Measurements from ENCODE around the gene PTDSS2.

PTDSS2 gene

DNA sequence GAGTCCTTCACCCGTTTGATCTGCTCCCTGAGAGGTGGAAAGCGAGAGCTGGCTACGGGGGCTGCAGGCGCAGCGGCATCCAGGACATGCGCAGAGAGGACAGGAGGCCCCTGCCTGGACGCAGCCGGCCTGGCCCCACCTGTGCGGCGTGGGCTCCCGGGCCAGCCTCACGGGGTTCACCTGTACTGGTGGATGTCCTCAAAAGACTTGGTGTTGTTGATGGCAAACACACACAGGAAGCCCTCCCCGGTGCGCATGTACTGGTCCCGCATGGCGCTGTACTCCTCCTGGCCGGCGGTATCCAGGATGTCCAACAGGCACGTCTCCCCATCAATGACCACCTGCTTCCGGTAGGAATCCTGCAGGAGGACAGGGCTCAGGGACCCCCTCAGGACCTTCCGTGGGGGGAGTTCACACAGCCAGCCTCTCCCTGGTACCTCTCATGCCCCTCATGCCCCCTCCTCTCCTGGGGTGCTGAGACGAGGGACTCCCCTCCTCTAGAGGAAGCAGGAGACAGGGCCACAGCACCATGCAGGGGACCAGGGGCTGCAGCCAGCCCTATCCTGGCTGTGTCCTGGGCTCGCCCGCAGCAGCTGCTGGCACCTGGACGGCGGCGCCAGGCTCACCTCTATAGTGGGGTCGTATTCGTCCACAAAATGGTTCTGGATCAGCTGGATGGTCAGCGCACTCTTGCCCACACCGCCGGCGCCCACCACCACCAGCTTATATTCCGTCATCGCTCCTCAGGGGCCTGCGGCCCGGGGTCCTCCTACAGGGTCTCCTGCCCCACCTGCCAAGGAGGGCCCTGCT lies 83.7 kb downstream of the PTDSS2 start:
- no peak for DNase-seq

DNA sequence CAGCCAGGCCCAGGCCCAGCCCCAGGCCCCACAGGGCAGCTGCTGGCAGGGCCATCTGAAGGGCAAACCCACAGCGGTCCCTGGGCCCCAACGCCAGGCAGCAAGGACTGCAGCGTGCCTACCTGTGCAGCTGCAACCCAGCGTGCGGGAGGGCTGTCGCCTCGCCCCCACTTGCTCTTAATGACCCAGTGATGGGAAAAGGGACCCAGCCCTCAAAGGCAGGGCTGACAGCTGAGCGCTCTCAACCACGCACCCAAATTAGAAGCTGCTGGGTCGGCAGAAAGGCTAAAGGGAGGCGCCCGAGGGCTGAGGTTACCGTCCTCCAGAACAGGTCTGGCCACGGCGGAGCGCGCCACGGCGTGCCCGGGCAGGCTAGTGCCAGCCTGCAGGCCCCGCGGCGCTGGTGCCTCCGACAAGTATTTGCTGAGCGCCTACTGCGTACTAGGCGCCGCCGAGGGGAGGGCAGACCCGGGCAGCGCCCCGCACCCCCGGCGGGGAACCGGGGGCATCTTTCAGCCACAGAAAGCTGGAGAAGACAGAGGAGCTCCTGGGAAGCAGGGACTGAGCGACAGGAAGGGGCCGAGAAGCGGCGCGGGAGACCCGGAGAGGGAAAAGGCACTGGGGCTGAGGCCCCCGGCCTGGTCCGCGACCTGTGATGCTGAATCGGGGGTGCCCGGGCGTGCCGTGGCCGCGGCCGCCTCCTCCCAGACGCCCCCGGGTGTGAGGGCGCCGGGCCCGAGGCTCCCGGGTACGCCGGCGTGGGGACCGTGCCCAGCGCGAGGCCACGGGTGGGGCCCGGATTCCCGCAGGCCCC lies 84.5 kb downstream of the PTDSS2 start:
- DNase-seq = peak; percentile 34

DNA sequence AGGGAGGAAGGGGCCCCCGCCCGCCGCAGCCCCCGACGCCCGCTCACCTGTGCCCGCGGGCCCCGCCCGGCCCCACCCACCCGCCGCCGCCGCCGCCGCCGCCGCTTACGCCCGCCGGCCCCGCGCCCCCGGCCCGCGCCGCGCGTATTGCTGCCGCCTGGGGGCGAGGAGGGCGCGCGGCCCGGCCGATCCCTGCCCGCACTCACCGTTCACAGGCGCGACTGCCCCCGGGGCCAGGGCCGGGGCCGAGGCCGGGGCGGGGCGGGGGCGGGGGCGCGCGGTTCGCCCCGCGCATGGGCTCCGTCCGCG lies 85.1 kb downstream of the PTDSS2 start:
- DNase-seq = no peak

DNA sequence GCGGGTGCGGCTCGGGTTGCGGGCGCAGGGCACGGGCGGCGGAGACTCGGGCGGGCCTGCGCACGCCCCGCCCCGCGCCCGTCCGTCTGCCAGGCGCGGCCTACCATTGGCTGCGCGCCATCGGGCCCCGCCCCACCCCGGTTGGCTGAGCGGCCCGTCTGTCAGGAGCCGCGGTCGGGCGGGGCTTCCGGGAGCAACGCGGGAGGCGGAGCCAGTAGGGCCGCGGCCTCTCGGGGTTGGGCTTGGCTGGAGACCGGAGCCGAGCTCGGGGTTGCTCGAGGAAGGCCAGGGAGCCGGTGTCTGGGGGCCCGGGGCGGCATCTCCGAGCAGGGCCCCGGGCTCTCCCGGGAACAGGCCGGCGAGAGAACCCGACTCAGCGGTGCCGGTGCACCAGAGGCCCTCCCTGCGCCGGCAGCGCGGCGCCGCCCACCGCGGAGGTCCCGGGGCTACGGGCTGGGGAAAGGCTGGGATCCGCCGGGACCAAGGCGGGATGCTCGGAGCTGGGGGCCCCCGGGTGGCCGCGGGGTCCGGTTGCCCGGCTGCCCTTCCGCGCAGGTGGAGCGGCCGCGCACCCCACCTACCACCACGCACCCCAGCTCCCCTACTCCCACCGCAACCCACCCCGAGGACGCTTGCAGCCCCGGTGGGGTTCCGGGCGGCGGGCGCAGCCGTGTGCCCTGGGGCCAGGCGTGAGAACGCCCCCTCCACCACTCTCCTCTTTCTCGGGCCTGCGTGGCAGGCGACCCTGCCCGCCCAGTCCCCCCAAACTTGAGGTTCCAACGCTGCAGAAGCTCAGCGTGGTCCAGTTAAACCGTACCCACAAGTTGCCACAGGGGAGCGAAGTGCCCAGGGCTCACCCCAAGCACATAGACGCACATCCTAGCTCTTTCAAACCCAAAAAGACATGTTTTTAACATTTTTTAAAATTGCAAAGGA lies 85.7 kb downstream of the PTDSS2 start, which contains the start of gene HRAS:
Gene HRAS, minus strand, starts transcription at position 58 of the 936 bp plus-strand sequence.
- DNase-seq = peak; percentile 96

DNA sequence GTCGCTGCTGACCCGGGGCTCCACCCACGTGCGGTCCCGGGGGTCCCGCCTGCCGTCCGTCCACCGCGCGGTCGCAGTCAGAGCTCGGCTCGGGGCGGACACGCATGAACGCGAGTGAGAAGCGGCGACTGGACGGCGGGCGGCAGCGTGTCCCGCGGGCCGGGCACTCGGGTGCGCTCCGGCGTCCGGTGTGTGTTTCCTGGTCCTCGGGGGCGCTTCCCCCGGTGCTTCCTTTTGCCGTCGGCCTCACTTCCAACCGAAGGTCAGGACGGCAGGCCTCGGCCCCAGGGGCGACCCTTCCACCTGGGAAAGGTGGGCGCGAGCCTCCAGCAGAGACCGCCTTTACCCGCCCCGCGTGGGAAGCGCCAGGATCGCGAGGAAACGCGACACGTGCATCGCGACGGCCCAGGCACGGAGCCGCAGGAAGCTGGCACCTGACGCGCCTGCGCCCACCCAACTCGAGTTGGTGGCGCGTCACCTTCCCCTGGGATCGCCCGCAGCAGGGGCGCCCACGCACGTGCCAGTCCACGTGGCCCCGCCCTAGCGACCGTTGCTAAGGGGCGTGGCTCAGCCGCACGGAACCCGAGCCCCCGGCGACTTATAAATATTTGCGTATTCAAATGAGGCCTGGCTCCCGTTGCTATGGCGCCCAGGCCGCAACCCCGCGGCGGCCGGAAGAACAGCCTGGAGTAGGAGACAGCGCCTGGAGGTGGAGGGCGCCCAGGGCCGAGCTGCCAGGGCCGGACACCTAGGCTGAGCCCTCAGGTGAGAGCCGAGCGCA lies 87.0 kb downstream of the PTDSS2 start, which contains the start of gene LRRC56:
Gene LRRC56, plus strand, starts transcription at position 687 of the 781 bp plus-strand sequence. CDS start 3,158 bp downstream, outside the sequence.
- DNase-seq = peak; percentile 92

GRCh38 chr11:537622-538430 lies 87.7 kb downstream of the PTDSS2 start:
- no peak for DNase-seq

DNA sequence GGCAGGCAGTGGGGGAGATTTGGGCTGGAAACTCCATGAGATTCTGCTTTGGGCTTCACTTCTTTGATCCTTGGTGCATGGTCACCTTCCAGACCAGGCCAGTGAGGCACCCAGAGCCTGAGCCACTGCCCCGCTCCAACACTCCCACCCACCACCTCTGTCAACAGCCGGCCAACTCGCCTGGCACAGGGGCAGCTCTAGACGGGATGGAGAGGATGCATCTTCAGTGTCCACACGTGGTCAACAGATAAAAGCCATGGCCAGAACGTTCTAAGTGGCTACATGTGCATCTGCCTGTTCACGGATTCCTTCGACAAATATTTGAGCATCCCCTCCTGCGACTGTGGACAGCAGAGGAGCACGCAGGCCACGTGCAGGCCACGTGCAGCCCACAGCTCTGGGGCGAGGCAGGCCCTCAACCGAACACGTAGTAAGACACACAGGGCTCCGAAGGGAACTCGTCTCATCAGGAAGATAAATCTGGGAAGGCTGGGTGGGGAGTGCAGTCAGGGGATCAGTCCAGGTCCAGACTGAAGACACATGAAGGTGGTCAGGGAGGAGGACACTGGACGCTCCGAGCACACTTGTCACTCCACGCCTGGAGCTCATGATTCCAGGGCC lies 88.5 kb downstream of the PTDSS2 start:
- no peak for DNase-seq

GRCh38 chr11:539971-540481 lies 89.9 kb downstream of the PTDSS2 start:
- no peak for DNase-seq
